GM12874 (cell line): Measurements from ENCODE around the gene LIFR.

Source experiments
- TF ChIP-seq, protein P1 (sequence below): IDR thresholded peaks from 2 replicates; pipeline ENCODE4 v1.5.1; 2011; ENCODE audit warnings: low read depth, mild to moderate bottlenecking, control low read depth, low read length, moderate library complexity; ENCODE audit not compliant: insufficient read depth

Gene LIFR

DNA sequence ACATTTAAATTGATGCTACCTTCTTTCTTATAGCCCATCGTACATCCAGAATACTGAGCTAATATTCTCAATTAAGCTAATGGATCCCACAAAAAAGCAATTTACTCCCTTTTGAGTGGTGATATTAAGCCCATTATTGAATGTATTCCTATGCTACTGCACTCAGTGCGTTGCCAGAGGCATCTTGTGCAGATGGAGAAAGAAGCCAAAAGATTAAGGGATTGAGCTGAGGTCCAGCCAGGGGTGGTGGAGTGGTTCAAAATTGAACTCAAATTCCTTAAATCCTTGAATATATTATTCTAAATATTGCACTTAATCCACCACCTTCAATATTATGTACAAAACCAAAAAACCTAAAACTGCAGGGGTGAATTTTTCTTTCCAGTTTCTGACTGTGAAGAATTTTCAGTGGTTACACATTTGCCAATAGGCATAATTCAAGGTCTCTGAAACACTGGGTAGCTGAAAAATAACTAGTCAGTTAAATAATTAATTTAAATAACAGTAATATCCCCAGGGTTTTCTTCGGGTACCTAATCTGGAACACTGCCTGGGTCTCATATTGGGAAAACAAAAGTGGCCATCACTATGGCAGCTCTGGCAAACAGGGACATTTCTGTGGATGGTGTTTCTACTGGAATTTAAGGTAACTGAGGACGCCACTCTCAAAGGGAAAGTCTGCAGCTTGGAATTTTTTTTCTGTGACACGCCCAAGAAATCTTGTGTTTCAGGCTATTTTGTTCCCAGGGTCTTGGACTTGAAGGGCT, 6.2 kb upstream of the LIFR start:
- TF ChIP-seq, protein P1, sequence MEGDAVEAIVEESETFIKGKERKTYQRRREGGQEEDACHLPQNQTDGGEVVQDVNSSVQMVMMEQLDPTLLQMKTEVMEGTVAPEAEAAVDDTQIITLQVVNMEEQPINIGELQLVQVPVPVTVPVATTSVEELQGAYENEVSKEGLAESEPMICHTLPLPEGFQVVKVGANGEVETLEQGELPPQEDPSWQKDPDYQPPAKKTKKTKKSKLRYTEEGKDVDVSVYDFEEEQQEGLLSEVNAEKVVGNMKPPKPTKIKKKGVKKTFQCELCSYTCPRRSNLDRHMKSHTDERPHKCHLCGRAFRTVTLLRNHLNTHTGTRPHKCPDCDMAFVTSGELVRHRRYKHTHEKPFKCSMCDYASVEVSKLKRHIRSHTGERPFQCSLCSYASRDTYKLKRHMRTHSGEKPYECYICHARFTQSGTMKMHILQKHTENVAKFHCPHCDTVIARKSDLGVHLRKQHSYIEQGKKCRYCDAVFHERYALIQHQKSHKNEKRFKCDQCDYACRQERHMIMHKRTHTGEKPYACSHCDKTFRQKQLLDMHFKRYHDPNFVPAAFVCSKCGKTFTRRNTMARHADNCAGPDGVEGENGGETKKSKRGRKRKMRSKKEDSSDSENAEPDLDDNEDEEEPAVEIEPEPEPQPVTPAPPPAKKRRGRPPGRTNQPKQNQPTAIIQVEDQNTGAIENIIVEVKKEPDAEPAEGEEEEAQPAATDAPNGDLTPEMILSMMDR: no peak

- TF ChIP-seq, protein P1: no peak
Measured at GRCh38 chr5:38559428-38559827, 3.0 kb upstream of the LIFR start.

- TF ChIP-seq, protein P1: no peak
Measured at GRCh38 chr5:38557792-38558191, 1.3 kb upstream of the LIFR start.

GRCh38 chr5:38557308-38557710, 863 bp upstream of the LIFR start:
- TF ChIP-seq, protein P1: no peak

DNA sequence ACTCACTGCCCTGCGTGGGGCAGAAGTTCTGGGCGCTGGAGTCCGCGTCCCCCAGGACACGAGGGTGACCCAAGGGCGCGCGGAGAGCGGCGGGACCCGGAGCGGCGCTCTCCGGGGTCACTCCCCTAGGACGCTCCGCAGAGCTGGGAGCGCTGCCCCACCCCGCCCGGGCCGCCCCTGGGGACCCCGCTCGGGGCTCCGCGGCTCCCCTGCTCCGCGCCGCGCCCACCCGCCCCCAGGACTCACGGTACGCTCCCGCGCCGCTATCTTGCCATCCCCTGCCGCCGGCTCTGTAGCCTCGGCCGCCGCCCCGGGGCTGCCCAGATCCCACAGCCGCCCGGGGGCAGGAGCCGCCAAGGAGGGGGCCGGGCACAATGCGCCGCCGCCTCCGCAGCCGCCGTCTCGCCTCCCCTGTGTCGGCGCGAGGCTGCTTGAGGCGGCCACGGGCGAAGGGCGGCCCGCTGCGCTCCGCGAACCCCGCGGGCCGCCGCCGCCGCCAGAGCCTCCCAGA, 303 bp downstream of the LIFR start:
- TF ChIP-seq, protein P1: no peak

GRCh38 chr5:38555354-38556087, 925 bp downstream of the LIFR start:
- TF ChIP-seq, protein P1: no peak

GRCh38 chr5:38554861-38555260, 1.6 kb downstream of the LIFR start:
- TF ChIP-seq, protein P1: no peak
